ENCODE results near the gene KRTAP10-11. TPM values are rescaled to one million over a fixed set of nuclear protein-coding genes. Genes with fewer than 3 reads are reported as not detected.

KRTAP10-11 gene
- total RNA-seq, 1 experiment from 2014 or later: not detected

DNA sequence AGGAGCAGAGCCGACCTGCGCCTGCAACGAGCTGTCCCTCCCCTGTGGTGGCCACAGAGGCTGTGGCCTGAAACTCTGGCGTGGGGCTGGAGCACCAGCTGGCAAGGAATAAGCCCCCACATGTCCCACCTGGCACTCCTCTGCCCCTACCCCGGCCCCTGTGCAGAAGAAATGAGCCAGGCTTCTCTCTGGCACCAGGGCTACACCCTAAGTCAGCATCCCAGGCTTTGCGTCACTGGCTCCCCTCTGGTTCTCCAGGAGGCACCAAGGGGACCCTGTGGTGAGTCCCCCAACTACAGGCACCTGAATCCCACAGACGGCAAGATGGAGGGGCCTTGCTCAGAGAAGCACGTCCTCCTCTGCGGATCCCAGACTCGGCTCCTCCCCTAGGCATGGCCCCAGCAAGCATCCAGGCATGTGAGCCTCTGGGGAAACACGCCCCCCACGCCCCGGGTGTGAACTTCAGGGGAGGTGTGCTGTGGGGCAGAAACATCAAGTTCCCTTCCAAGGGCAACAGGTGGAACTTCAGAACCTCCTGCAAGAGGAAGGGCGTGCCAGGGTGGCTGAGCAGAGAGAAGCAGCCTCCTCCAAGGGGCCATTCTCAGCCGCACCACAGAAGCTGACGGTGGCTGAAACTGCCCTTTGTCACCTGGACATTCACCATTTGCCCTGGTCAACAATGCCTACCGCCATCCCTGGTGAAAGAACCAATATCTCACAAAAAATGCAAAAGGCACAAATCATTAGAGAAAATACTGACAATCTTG, 42.9 kb upstream of the KRTAP10-11 start:
- Mint-ChIP-seq H3K9me3 (peaks cover 25% of the 10 kb centered on the region), H3K36me3 (no peaks in the 10 kb centered on the region; the same call in 1 of the 2 replicates), H3K27me3 (ENCODE audit: low read depth) (no peaks in the 10 kb centered on the region; the same call in 1 of the 2 replicates), H3K4me3 (no peak overlapping the region), H3K27ac (no peak overlapping the region), H3K4me1 (peaks cover 19% of the 10 kb centered on the region)
- CTCF ChIA-PET: interaction anchor here (0.9 kb wide), 1 partner anchor 92 kb away, joined by 3 read pairs; no protein-coding TSS in a partner anchor
- ATAC-seq (peak; percentile 38; the same call in 1 of the 2 replicates), DNase-seq (ENCODE audit: low spot score) (no peak)
- TF ChIP-seq, protein P1, sequence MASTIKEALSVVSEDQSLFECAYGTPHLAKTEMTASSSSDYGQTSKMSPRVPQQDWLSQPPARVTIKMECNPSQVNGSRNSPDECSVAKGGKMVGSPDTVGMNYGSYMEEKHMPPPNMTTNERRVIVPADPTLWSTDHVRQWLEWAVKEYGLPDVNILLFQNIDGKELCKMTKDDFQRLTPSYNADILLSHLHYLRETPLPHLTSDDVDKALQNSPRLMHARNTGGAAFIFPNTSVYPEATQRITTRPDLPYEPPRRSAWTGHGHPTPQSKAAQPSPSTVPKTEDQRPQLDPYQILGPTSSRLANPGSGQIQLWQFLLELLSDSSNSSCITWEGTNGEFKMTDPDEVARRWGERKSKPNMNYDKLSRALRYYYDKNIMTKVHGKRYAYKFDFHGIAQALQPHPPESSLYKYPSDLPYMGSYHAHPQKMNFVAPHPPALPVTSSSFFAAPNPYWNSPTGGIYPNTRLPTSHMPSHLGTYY (CRISPR knock-in tag; IDR thresholded peaks at IDR 0.05): no peak
- TF ChIP-seq GRHL2 (CRISPR knock-in tag; IDR thresholded peaks at IDR 0.05; ENCODE audit: insufficient replicate concordance, severe bottlenecking): no peak
- no peak for TF ChIP-seq FOXP1 (CRISPR knock-in tag; IDR thresholded peaks at IDR 0.05; ENCODE audit: borderline replicate concordance)
- no peak for TF ChIP-seq ZNF219 (CRISPR knock-in tag; IDR thresholded peaks at IDR 0.05; ENCODE audit: borderline replicate concordance)
- TF ChIP-seq, protein P2, sequence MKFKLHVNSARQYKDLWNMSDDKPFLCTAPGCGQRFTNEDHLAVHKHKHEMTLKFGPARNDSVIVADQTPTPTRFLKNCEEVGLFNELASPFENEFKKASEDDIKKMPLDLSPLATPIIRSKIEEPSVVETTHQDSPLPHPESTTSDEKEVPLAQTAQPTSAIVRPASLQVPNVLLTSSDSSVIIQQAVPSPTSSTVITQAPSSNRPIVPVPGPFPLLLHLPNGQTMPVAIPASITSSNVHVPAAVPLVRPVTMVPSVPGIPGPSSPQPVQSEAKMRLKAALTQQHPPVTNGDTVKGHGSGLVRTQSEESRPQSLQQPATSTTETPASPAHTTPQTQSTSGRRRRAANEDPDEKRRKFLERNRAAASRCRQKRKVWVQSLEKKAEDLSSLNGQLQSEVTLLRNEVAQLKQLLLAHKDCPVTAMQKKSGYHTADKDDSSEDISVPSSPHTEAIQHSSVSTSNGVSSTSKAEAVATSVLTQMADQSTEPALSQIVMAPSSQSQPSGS (CRISPR knock-in tag; IDR thresholded peaks at IDR 0.05; ENCODE audit: borderline replicate concordance, low read depth): no peak
- POLR2A ChIA-PET: no interaction called here

DNA sequence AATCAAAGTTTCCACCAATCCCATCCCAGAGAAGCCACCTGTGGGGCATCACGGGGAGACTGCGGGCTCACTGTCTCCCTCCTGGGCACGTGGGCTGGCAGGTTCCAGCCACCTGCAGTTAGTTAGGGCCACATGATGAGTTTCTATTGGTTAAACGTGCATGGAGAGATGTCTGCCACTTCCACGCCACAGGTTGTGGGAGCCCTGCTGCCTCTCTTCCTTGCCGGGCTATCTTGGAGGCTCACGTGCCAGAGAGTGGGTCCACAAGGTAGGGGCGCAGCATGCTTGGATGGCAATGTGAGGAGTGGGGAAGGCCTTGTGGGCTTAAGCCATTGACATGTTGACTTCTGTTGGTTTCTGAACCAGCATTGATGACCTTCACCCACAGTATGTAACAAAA, 42.3 kb upstream of the KRTAP10-11 start:
- H3K4me3 Mint-ChIP-seq: no peak overlapping the region
- ChIA-PET CTCF (no interaction called here), POLR2A (no interaction called here)
- H3K27me3 Mint-ChIP-seq (ENCODE audit: low read depth): no peaks in the 10 kb centered on the region; the same call in 1 of the 2 replicates
- no peak for DNase-seq (ENCODE audit: low spot score)
- H3K4me1 Mint-ChIP-seq: peaks cover 13% of the 10 kb centered on the region
- H3K27ac Mint-ChIP-seq: no peak overlapping the region
- no peak for ATAC-seq
- peaks cover 1% of the 10 kb centered on the region for H3K36me3 Mint-ChIP-seq
- H3K9me3 Mint-ChIP-seq: peaks cover 27% of the 10 kb centered on the region
- TF ChIP-seq FOXK1 (CRISPR knock-in tag; IDR thresholded peaks at IDR 0.05) (no peak), ZNF232 (CRISPR knock-in tag; IDR thresholded peaks at IDR 0.05) (no peak), ZNF671 (CRISPR knock-in tag; IDR thresholded peaks at IDR 0.05) (no peak), PRRX2 (CRISPR knock-in tag; IDR thresholded peaks at IDR 0.05) (no peak), ZNF416 (CRISPR knock-in tag; IDR thresholded peaks at IDR 0.05) (no peak), NFYB (CRISPR knock-in tag; conservative IDR thresholded peaks at IDR 0.05; ENCODE audit: low read depth) (no peak), NR2C2 (CRISPR knock-in tag; IDR thresholded peaks at IDR 0.05) (no peak), FOXJ3 (CRISPR knock-in tag; IDR thresholded peaks at IDR 0.05; ENCODE audit: borderline replicate concordance) (no peak), ZNF396 (CRISPR knock-in tag; IDR thresholded peaks at IDR 0.05; ENCODE audit: borderline replicate concordance) (no peak), TEAD1 (CRISPR knock-in tag; IDR thresholded peaks at IDR 0.05) (no peak), FOXP1 (CRISPR knock-in tag; IDR thresholded peaks at IDR 0.05; ENCODE audit: borderline replicate concordance) (no peak)
- TF ChIP-seq, protein P3, sequence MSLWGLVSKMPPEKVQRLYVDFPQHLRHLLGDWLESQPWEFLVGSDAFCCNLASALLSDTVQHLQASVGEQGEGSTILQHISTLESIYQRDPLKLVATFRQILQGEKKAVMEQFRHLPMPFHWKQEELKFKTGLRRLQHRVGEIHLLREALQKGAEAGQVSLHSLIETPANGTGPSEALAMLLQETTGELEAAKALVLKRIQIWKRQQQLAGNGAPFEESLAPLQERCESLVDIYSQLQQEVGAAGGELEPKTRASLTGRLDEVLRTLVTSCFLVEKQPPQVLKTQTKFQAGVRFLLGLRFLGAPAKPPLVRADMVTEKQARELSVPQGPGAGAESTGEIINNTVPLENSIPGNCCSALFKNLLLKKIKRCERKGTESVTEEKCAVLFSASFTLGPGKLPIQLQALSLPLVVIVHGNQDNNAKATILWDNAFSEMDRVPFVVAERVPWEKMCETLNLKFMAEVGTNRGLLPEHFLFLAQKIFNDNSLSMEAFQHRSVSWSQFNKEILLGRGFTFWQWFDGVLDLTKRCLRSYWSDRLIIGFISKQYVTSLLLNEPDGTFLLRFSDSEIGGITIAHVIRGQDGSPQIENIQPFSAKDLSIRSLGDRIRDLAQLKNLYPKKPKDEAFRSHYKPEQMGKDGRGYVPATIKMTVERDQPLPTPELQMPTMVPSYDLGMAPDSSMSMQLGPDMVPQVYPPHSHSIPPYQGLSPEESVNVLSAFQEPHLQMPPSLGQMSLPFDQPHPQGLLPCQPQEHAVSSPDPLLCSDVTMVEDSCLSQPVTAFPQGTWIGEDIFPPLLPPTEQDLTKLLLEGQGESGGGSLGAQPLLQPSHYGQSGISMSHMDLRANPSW (CRISPR knock-in tag; conservative IDR thresholded peaks at IDR 0.05; ENCODE audit: low read depth): no peak
- TF ChIP-seq, protein P4, sequence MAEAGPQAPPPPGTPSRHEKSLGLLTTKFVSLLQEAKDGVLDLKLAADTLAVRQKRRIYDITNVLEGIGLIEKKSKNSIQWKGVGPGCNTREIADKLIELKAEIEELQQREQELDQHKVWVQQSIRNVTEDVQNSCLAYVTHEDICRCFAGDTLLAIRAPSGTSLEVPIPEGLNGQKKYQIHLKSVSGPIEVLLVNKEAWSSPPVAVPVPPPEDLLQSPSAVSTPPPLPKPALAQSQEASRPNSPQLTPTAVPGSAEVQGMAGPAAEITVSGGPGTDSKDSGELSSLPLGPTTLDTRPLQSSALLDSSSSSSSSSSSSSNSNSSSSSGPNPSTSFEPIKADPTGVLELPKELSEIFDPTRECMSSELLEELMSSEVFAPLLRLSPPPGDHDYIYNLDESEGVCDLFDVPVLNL (CRISPR knock-in tag; IDR thresholded peaks at IDR 0.05; ENCODE audit: borderline replicate concordance, low read depth): no peak
- TF ChIP-seq, protein P5, sequence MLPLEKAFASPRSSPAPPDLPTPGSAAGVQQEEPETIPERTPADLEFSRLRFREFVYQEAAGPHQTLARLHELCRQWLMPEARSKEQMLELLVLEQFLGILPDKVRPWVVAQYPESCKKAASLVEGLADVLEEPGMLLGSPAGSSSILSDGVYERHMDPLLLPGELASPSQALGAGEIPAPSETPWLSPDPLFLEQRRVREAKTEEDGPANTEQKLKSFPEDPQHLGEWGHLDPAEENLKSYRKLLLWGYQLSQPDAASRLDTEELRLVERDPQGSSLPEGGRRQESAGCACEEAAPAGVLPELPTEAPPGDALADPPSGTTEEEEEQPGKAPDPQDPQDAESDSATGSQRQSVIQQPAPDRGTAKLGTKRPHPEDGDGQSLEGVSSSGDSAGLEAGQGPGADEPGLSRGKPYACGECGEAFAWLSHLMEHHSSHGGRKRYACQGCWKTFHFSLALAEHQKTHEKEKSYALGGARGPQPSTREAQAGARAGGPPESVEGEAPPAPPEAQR (CRISPR knock-in tag; IDR thresholded peaks at IDR 0.05): no peak
- TF ChIP-seq, protein P6, sequence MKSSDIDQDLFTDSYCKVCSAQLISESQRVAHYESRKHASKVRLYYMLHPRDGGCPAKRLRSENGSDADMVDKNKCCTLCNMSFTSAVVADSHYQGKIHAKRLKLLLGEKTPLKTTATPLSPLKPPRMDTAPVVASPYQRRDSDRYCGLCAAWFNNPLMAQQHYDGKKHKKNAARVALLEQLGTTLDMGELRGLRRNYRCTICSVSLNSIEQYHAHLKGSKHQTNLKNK (CRISPR knock-in tag; IDR thresholded peaks at IDR 0.05): no peak
- TF ChIP-seq, protein P7, sequence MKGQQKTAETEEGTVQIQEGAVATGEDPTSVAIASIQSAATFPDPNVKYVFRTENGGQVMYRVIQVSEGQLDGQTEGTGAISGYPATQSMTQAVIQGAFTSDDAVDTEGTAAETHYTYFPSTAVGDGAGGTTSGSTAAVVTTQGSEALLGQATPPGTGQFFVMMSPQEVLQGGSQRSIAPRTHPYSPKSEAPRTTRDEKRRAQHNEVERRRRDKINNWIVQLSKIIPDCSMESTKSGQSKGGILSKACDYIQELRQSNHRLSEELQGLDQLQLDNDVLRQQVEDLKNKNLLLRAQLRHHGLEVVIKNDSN (CRISPR knock-in tag; IDR thresholded peaks at IDR 0.05): no peak
- TF ChIP-seq, protein P8, sequence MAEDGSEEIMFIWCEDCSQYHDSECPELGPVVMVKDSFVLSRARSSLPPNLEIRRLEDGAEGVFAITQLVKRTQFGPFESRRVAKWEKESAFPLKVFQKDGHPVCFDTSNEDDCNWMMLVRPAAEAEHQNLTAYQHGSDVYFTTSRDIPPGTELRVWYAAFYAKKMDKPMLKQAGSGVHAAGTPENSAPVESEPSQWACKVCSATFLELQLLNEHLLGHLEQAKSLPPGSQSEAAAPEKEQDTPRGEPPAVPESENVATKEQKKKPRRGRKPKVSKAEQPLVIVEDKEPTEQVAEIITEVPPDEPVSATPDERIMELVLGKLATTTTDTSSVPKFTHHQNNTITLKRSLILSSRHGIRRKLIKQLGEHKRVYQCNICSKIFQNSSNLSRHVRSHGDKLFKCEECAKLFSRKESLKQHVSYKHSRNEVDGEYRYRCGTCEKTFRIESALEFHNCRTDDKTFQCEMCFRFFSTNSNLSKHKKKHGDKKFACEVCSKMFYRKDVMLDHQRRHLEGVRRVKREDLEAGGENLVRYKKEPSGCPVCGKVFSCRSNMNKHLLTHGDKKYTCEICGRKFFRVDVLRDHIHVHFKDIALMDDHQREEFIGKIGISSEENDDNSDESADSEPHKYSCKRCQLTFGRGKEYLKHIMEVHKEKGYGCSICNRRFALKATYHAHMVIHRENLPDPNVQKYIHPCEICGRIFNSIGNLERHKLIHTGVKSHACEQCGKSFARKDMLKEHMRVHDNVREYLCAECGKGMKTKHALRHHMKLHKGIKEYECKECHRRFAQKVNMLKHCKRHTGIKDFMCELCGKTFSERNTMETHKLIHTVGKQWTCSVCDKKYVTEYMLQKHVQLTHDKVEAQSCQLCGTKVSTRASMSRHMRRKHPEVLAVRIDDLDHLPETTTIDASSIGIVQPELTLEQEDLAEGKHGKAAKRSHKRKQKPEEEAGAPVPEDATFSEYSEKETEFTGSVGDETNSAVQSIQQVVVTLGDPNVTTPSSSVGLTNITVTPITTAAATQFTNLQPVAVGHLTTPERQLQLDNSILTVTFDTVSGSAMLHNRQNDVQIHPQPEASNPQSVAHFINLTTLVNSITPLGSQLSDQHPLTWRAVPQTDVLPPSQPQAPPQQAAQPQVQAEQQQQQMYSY (CRISPR knock-in tag; IDR thresholded peaks at IDR 0.05): no peak
